H9 (cell line): ENCODE data around the gene NAB2. TPM values are rescaled to one million over a fixed set of nuclear protein-coding genes. Genes with fewer than 3 reads are reported as not detected.

Experiments used
- DNase-seq: peaks from one replicate; pipeline ENCODE4 v3.0.0-alpha.2; 2017
- H2AFZ ChIP-seq: one replicate; pipeline ENCODE4 v1.6.1; 2013; ENCODE audit warnings: mild to moderate bottlenecking, low read length, control low read depth, moderate library complexity
- H2AK5ac ChIP-seq: 2 replicates; pipeline ENCODE4 v1.6.1; 2013; ENCODE audit warnings: low read length, control low read depth, mixed read lengths; ENCODE audit not compliant: insufficient read length
- H2BK120ac ChIP-seq: one replicate; pipeline ENCODE4 v1.6.1; 2013; ENCODE audit warnings: low read depth, mild to moderate bottlenecking, low read length, control low read depth, inconsistent platforms; ENCODE audit not compliant: poor library complexity, severe bottlenecking
- H2BK12ac ChIP-seq: 2 replicates; pipeline ENCODE4 v1.6.1; 2013; ENCODE audit warnings: low read length, control low read depth, mixed read lengths, low read depth; ENCODE audit not compliant: insufficient read length
- H2BK15ac ChIP-seq: 2 replicates; pipeline ENCODE4 v1.6.1; 2013; ENCODE audit warnings: low read depth, low read length, control low read depth
- H2BK20ac ChIP-seq: one replicate; pipeline ENCODE4 v1.6.1; 2013; ENCODE audit warnings: low read depth, mild to moderate bottlenecking, low read length, control low read depth, inconsistent platforms; ENCODE audit not compliant: poor library complexity, severe bottlenecking
- H2BK5ac ChIP-seq: 2 replicates; pipeline ENCODE4 v1.6.1; 2013; ENCODE audit warnings: low read length, control low read depth, mixed read lengths; ENCODE audit not compliant: insufficient read length
- H3K14ac ChIP-seq: 2 replicates; pipeline ENCODE4 v1.6.1; 2013; ENCODE audit warnings: low read length, control low read depth; ENCODE audit not compliant: insufficient read depth
- H3K18ac ChIP-seq: 2 replicates; pipeline ENCODE4 v1.6.1; 2013; ENCODE audit warnings: low read depth, mild to moderate bottlenecking, mixed read lengths, low read length, control low read depth; ENCODE audit not compliant: insufficient read length
- H3K23ac ChIP-seq: 2 replicates; pipeline ENCODE4 v1.6.1; 2013; ENCODE audit warnings: low read length, control low read depth, mixed read lengths, low read depth; ENCODE audit not compliant: insufficient read length
- H3K23me2 ChIP-seq: 2 replicates; pipeline ENCODE4 v1.6.1; 2013; ENCODE audit warnings: low read depth, mild to moderate bottlenecking, mixed read lengths, low read length, control low read depth; ENCODE audit not compliant: insufficient read length, poor library complexity, severe bottlenecking
- H3K27ac ChIP-seq: 2 replicates; pipeline ENCODE4 v1.5.1; 2013; ENCODE audit warnings: low read length, control low read depth, mixed read lengths, low read depth; ENCODE audit not compliant: insufficient read length
- H3K27me3 ChIP-seq: 2 replicates; pipeline ENCODE4 v1.6.1; 2013; ENCODE audit warnings: low read length, control low read depth, inconsistent platforms; ENCODE audit not compliant: insufficient read depth
- H3K4ac ChIP-seq: 2 replicates; pipeline ENCODE4 v1.6.1; 2013; ENCODE audit warnings: low read depth, mild to moderate bottlenecking, control low read depth, inconsistent platforms, low read length, moderate library complexity
- H3K4me1 ChIP-seq: 2 replicates; pipeline ENCODE4 v1.6.1; 2013; ENCODE audit warnings: low read length, control low read depth, inconsistent platforms; ENCODE audit not compliant: insufficient read depth
- H3K4me2 ChIP-seq: 2 replicates; pipeline ENCODE4 v1.6.1; 2013; ENCODE audit warnings: low read length, control low read depth, mixed read lengths; ENCODE audit not compliant: insufficient read length, insufficient read depth
- H3K56ac ChIP-seq: 2 replicates; pipeline ENCODE4 v1.6.1; 2013; ENCODE audit warnings: low read depth, mild to moderate bottlenecking, mixed read lengths, low read length, control low read depth; ENCODE audit not compliant: insufficient read length
- H3K79me1 ChIP-seq: 2 replicates; pipeline ENCODE4 v1.6.1; 2013; ENCODE audit warnings: low read depth, mild to moderate bottlenecking, moderate library complexity, low read length, control low read depth, inconsistent platforms; ENCODE audit not compliant: insufficient read depth, poor library complexity, severe bottlenecking
- H3K79me2 ChIP-seq: 2 replicates; pipeline ENCODE4 v1.6.1; 2013; ENCODE audit warnings: low read length, control low read depth, inconsistent platforms; ENCODE audit not compliant: insufficient read depth
- H3K9ac ChIP-seq: 2 replicates; pipeline ENCODE4 v1.6.1; 2013; ENCODE audit warnings: low read length, control low read depth, mixed read lengths; ENCODE audit not compliant: insufficient read length; ENCODE audit errors: extremely low read depth
- H3K9me3 ChIP-seq: one replicate; pipeline ENCODE4 v1.6.1; 2013; ENCODE audit warnings: low read depth, low read length, inconsistent platforms; ENCODE audit not compliant: control insufficient read depth
- H3T11ph ChIP-seq: one replicate; pipeline ENCODE4 v1.6.1; 2013; ENCODE audit warnings: mild to moderate bottlenecking, low read length, control low read depth, inconsistent platforms
- H4K20me1 ChIP-seq: one replicate; pipeline ENCODE4 v1.6.1; 2013; ENCODE audit not compliant: control insufficient read depth, insufficient read length, insufficient read depth
- H4K5ac ChIP-seq: 2 replicates; pipeline ENCODE4 v1.6.1; 2013; ENCODE audit warnings: low read depth, mild to moderate bottlenecking, mixed read lengths, low read length, control low read depth; ENCODE audit not compliant: insufficient read length
- H4K8ac ChIP-seq: replicated peaks from 2 replicates; pipeline ENCODE4 v1.6.1; 2013; ENCODE audit warnings: low read length, control low read depth, mixed read lengths, low read depth; ENCODE audit not compliant: insufficient read length
- H4K91ac ChIP-seq: 2 replicates; pipeline ENCODE4 v1.6.1; 2013; ENCODE audit warnings: low read depth, mild to moderate bottlenecking, moderate library complexity, mixed read lengths, low read length, control low read depth; ENCODE audit not compliant: insufficient read length
- H3K27ac Mint-ChIP-seq, 3 experiments: 2 replicates in 2 of 3; 3 replicates in 1 of 3; pipeline ENCODE4 v1.8.0; 2020 to 2021; ENCODE audit warnings: mixed read lengths in 3 of 3, mild to moderate bottlenecking in 1 of 3, moderate library complexity in 1 of 3
- H3K27me3 Mint-ChIP-seq: 2 replicates; pipeline ENCODE4 v1.8.0; 2021; ENCODE audit warnings: low read depth, mild to moderate bottlenecking, moderate library complexity, mixed read lengths
- H3K36me3 Mint-ChIP-seq, 3 experiments: 2 replicates in 2 of 3; 3 replicates in 1 of 3; pipeline ENCODE4 v1.8.0; 2020 to 2021; ENCODE audit warnings: low read depth in 3 of 3, mixed read lengths in 3 of 3; ENCODE audit not compliant: insufficient read depth in 1 of 3
- H3K4me1 Mint-ChIP-seq, 2 experiments: 2 replicates each; pipeline ENCODE4 v1.8.0; 2020; ENCODE audit warnings: mixed read lengths in 2 of 2
- H3K4me3 Mint-ChIP-seq, 2 experiments: 2 replicates in 1 of 2; 3 replicates in 1 of 2; pipeline ENCODE4 v1.8.0; 2020 to 2021; ENCODE audit warnings: mild to moderate bottlenecking in 2 of 2, mixed read lengths in 2 of 2, moderate library complexity in 1 of 2
- H3K9me3 Mint-ChIP-seq, 2 experiments: 2 replicates in 1 of 2; 3 replicates in 1 of 2; pipeline ENCODE4 v1.8.0; 2020; ENCODE audit warnings: mild to moderate bottlenecking in 2 of 2, mixed read lengths in 2 of 2, moderate library complexity in 1 of 2
- WGBS: extraction: QIAGEN DNeasy Blood & Tissue Kit; methylation state at CpG from one replicate; pipeline ENCODE4 v1.1.7; 2013; ENCODE audit warnings: missing lambda C conversion rate, low lambda C conversion rate, mixed read lengths; ENCODE audit not compliant: insufficient read length; ENCODE audit errors: extremely low coverage; 5-methylcytosine and 5-hydroxymethylcytosine counted together
- total RNA-seq: library from RNA; stranded (reverse); gene quantifications from 2 replicates; pipeline ENCODE4 v1.2.1, GENCODE V29; 2021
- TF ChIP-seq, protein P1 (sequence below): fragments of 200-600 bp; sonication (generic); conservative IDR thresholded peaks from 3 replicates; pipeline ENCODE4 v1.8.0; 2021; ENCODE audit warnings: antibody characterized with exemption, mild to moderate bottlenecking

NAB2 gene
- total RNA-seq, 1 experiment from 2014 or later: 67.8 TPM

DNA sequence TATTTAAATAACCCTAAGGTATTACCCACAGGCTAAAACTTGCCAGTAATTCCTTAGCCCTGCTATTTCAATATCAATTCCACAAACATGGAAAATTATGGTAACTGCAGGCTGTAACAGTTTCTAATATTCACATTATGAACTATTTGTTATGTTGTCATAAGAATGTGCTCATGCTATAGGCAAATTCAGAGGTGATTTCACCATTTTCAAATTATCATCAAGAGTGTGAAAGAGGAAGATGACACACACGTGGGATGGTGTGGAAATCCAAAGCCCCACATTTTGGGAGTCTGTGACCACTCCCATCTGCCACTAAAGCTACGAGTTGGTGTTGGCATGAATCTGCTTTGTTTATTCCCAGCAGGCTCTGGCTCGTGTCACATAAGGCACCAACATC lies 33.1 kb upstream of the NAB2 start:
- Histone ChIP-seq H3K18ac (no peak overlapping the region), H2AFZ (no peak overlapping the region), H2AK5ac (no peak overlapping the region), H3K79me2 (no peaks in the 10 kb centered on the region), H2BK15ac (no peak overlapping the region), H3K14ac (no peak overlapping the region), H3K9me3 (no peaks in the 10 kb centered on the region), H2BK20ac (no peak overlapping the region), H4K8ac (no peak overlapping the region), H4K20me1 (no peaks in the 10 kb centered on the region), H3K4me1 (no peaks in the 10 kb centered on the region), H3K27ac (no peak overlapping the region), H2BK5ac (no peak overlapping the region), H4K91ac (no peak overlapping the region), H3K23me2 (no peaks in the 10 kb centered on the region), H3K4ac (no peak overlapping the region), H3K23ac (no peak overlapping the region), H3K4me2 (no peak overlapping the region), H3K56ac (no peak overlapping the region), H3K27me3 (no peaks in the 10 kb centered on the region), H3K9ac (no peak overlapping the region), H3T11ph (no peak overlapping the region), H2BK120ac (no peak overlapping the region), H2BK12ac (no peak overlapping the region), H4K5ac (no peak overlapping the region), H3K79me1 (no peaks in the 10 kb centered on the region)
- Mint-ChIP-seq H3K9me3 (no peaks in the 10 kb centered on the region), H3K4me3 (no peak overlapping the region), H3K27ac (no peak overlapping the region), H3K27me3 (no peaks in the 10 kb centered on the region), H3K4me1 (no peaks in the 10 kb centered on the region), H3K36me3 (peaks cover 32 to 61% (median 56%) of the 10 kb centered on the region in 3 experiments; a peak in 6 of 7 replicates)
- TF ChIP-seq, protein P1, sequence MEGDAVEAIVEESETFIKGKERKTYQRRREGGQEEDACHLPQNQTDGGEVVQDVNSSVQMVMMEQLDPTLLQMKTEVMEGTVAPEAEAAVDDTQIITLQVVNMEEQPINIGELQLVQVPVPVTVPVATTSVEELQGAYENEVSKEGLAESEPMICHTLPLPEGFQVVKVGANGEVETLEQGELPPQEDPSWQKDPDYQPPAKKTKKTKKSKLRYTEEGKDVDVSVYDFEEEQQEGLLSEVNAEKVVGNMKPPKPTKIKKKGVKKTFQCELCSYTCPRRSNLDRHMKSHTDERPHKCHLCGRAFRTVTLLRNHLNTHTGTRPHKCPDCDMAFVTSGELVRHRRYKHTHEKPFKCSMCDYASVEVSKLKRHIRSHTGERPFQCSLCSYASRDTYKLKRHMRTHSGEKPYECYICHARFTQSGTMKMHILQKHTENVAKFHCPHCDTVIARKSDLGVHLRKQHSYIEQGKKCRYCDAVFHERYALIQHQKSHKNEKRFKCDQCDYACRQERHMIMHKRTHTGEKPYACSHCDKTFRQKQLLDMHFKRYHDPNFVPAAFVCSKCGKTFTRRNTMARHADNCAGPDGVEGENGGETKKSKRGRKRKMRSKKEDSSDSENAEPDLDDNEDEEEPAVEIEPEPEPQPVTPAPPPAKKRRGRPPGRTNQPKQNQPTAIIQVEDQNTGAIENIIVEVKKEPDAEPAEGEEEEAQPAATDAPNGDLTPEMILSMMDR: no peak
- no CpG with 5 or more reads among the region's 3 CpGs for WGBS
- DNase-seq: no peak
